Nephron (organoid): ENCODE results near the gene PTPRN2.

Source experiments
- H3K27ac Mint-ChIP-seq, 3 experiments: 2 replicates each; pipeline ENCODE4 v1.8.0; 2020; ENCODE audit warnings: mixed read lengths in 3 of 3, mild to moderate bottlenecking in 2 of 3, moderate library complexity in 1 of 3
- H3K27me3 Mint-ChIP-seq: 2 replicates; pipeline ENCODE4 v1.8.0; 2021; ENCODE audit warnings: low read depth, mild to moderate bottlenecking, moderate library complexity, mixed read lengths
- H3K36me3 Mint-ChIP-seq: 2 replicates; pipeline ENCODE4 v1.8.0; 2020; ENCODE audit warnings: low read depth, mixed read lengths
- H3K4me1 Mint-ChIP-seq: 2 replicates; pipeline ENCODE4 v1.8.0; 2020; ENCODE audit warnings: mixed read lengths
- H3K4me3 Mint-ChIP-seq, 3 experiments: 2 replicates each; pipeline ENCODE4 v1.8.0; 2020; ENCODE audit warnings: mild to moderate bottlenecking in 3 of 3, mixed read lengths in 3 of 3, moderate library complexity in 2 of 3
- H3K9me3 Mint-ChIP-seq: 2 replicates; pipeline ENCODE4 v1.8.0; 2020; ENCODE audit warnings: mixed read lengths
- CTCF ChIP-seq, 3 experiments: fragments of 200-600 bp; sonication (generic); IDR thresholded peaks; one replicate each; pipeline ENCODE4 v1.5.0; 2021; ENCODE audit warnings: antibody characterized with exemption in 3 of 3; ENCODE audit not compliant: unreplicated experiment in 3 of 3

The PTPRN2 gene

GRCh38 chr7:157837047-157837446, 750.6 kb downstream of the PTPRN2 start:
- Mint-ChIP-seq H3K36me3 (no peaks in the 10 kb centered on the region), H3K27ac (no peak overlapping the region), H3K27me3 (peaks cover 21% of the 10 kb centered on the region), H3K9me3 (no peaks in the 10 kb centered on the region), H3K4me3 (no peak overlapping the region), H3K4me1 (peaks cover 5% of the 10 kb centered on the region)
- TF ChIP-seq CTCF (IDR thresholded peaks at IDR 0.05; ENCODE audit: unreplicated experiment in 3 of 3) = no peak

- Mint-ChIP-seq H3K36me3 (no peaks in the 10 kb centered on the region), H3K4me3 (no peak overlapping the region), H3K4me1 (no peaks in the 10 kb centered on the region), H3K27ac (no peak overlapping the region), H3K9me3 (no peaks in the 10 kb centered on the region), H3K27me3 (peaks cover 29% of the 10 kb centered on the region)
- no peak for TF ChIP-seq CTCF (IDR thresholded peaks at IDR 0.05; ENCODE audit: unreplicated experiment in 3 of 3)
Measured at GRCh38 chr7:157834501-157835163, 753.0 kb downstream of the PTPRN2 start.

GRCh38 chr7:157832866-157833607, 754.6 kb downstream of the PTPRN2 start:
- Mint-ChIP-seq H3K4me3 (no peak overlapping the region), H3K36me3 (no peaks in the 10 kb centered on the region), H3K27ac (no peak overlapping the region), H3K9me3 (no peaks in the 10 kb centered on the region), H3K4me1 (no peaks in the 10 kb centered on the region), H3K27me3 (peaks cover 38% of the 10 kb centered on the region)
- TF ChIP-seq CTCF (IDR thresholded peaks at IDR 0.05; ENCODE audit: unreplicated experiment in 3 of 3) = no peak

- Mint-ChIP-seq H3K4me1 (no peaks in the 10 kb centered on the region), H3K36me3 (no peaks in the 10 kb centered on the region)
Measured at GRCh38 chr7:157832421-157832820, 755.2 kb downstream of the PTPRN2 start.

GRCh38 chr7:157832006-157832405, 755.6 kb downstream of the PTPRN2 start:
- Mint-ChIP-seq H3K4me3 (no peak overlapping the region), H3K4me1 (no peaks in the 10 kb centered on the region), H3K27me3 (peaks cover 40% of the 10 kb centered on the region), H3K9me3 (no peaks in the 10 kb centered on the region), H3K27ac (no peak overlapping the region), H3K36me3 (no peaks in the 10 kb centered on the region)
- TF ChIP-seq CTCF (IDR thresholded peaks at IDR 0.05; ENCODE audit: unreplicated experiment in 3 of 3) = no peak

More at GRCh38 chr7:157832421-157832820, 755.2 kb downstream of the PTPRN2 start:
- Mint-ChIP-seq H3K27me3 (peaks cover 40% of the 10 kb centered on the region), H3K27ac (no peak overlapping the region), H3K4me3 (no peak overlapping the region), H3K9me3 (no peaks in the 10 kb centered on the region)
- TF ChIP-seq CTCF (IDR thresholded peaks at IDR 0.05; ENCODE audit: unreplicated experiment in 3 of 3) = no peak
